Activated effector memory CD4-positive, alpha-beta T cell treated with anti-CD3 and anti-CD28 coated beads, Interleukin-2, amount 50 U/mL, for 16 hours (primary cell): Measurements from ENCODE around the gene ASZ1.
"Not testable (repeated sequence)": the region's sequence is repeated elsewhere in the genome, so short reads cannot be mapped to it uniquely, and the experiment has no call there.

Source experiments
- DNase-seq: peaks from one replicate; pipeline ENCODE4 v3.0.0-alpha.2; 2020

The ASZ1 gene, protein sequence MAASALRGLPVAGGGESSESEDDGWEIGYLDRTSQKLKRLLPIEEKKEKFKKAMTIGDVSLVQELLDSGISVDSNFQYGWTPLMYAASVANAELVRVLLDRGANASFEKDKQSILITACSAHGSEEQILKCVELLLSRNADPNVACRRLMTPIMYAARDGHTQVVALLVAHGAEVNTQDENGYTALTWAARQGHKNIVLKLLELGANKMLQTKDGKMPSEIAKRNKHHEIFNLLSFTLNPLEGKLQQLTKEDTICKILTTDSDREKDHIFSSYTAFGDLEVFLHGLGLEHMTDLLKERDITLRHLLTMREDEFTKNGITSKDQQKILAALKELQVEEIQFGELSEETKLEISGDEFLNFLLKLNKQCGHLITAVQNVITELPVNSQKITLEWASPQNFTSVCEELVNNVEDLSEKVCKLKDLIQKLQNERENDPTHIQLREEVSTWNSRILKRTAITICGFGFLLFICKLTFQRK

DNA sequence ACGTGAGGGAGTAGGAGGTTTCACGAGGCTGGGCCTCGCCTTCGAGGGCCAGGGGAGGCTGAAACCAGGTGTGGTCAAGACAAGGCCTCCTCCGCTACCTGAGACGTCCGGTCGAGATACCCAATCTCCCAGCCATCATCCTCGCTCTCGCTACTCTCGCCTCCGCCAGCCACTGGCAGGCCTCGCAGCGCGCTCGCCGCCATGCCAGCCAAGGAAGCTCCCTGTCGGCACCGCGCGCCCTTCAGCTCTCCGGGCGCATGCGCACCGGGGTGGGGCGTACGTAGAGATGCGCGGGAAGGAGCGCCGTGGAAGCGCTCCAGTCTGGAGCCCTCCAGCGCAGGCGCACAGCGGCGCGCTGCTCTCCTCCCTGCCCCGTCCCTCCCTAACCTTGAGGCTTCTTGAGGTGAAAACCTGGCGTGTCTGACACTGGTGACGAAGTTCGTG, at the start of gene ASZ1:
TSS of gene ASZ1 (minus strand) at position 236 of the 444 bp plus-strand sequence. CDS start at position 203, 33 bp downstream.
- no peak for DNase-seq

DNA sequence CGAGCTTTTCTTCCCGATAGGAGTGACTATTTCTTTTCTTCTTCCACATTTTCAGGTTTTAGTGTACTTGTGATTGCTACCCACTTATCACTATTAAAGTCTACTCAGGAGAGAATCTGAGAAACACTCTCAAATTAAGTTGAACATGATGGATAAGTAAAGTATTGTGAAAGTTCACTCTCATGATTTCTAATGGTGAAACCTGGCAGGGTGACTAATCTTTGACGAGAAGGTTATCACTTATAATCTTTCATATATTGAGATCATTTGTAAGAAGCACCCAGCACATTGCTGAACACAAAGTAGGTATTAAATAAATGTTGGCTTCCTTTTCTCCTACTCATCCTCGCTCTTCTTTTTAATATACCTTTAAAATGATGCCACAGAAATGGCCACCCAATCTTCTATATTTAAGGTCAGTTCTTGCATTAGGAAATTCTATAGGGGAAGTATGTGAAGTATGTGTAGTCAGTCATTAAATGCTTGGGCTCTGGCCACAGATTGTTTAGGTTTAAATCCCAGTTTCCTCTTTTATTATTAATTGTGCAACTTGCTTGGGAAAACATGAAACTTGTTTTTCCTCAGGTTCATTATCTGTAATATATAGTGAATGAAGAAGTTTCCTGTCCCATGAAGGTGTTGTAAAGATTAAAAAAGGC, 49.4 kb upstream of the ASZ1 start:
- no peak for DNase-seq

DNA sequence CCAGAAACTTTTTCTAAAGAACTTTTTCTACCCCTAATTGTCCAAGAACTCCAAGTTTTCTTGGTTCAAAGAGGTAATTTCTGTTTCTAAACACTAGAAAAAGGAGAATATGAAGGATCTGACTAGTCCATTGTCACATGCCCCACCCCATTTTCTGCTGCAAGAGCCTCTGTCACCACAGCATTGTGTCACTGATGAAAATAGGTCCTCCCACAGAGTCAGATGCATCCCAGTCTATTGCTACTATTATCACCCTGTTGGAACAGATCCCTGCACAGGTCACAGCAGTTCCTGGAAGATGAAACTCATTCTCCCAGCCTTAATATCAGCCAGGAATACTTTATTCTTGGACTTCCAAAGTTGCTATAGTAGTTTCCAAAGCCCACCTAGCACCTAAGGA, 45.0 kb upstream of the ASZ1 start:
- no peak for DNase-seq

DNA sequence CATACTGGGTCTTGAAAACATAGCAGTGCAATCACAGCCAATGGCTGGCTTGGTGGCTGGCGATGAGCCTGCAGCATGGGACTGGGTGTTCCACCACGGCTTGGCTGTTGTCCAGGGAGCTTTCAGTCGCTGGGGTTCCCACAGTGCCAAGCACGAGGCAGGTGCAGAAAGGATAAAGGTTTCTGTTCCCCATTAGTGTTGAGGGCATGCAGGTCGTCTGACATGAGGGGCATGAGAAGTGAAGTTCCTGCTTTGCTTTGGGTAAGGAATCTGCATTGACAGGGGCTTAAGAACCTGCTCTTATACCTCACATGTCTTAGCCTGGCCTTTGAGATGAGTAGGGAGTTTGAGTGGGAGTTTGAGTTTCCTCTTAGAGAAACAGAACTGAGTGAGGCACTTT, 43.5 kb upstream of the ASZ1 start:
- DNase-seq: no peak

DNA sequence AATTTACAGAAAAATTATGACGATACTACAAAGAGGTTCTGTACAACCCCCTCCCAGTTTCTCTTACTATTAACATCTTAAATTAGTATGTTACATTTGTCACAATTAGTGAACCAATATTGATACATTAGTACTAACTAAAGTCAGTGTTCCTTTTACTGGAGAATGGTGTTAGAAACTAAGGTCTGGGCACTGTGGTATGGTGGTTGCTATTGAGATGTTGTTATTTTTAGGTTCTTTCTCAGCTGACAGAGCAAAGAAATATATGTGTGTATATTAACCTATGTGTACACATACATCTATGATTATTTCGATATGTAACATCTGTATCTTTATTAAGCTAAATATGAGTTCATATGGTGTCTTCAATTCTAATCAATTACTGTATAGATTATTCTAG, 40.9 kb upstream of the ASZ1 start:
- no peak for DNase-seq

DNA sequence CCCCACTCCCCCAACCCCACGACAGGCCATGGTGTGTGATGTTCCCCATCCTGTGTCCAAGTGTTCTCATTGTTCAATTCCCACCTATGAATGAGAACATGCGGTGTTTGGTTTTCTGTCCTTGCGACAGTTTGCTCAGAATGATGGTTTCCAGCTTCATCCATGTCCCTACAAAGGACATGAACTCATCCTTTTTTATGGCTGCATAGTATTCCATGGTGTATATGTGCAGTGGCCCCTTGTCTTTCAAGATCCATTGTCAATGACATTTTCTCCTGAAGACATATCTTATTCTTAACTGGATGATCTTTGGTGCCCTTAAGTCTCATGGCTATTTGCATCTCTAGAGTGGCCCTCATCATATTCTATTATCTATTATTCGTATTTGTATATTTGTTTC, 33.5 kb upstream of the ASZ1 start:
- DNase-seq: not testable (repeated sequence)

DNA sequence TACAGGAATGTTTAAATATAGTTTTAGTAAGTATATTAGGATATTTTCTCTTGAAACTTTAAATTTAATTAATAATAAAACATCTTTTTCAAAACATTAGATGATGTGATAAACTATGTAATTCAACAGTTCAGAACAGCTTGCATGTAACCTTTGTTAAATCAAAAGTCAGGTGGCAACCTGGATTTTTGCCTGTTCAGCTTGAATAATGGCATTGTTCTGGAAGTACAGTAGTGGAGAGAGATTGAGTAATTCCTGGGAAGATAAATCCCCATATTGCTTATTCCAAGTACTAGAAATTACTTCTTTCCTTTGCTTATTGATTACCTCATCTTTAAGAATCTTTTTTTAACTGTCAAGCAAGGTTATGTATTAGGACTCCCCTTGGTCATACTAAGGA, 32.4 kb upstream of the ASZ1 start:
- no peak for DNase-seq

DNA sequence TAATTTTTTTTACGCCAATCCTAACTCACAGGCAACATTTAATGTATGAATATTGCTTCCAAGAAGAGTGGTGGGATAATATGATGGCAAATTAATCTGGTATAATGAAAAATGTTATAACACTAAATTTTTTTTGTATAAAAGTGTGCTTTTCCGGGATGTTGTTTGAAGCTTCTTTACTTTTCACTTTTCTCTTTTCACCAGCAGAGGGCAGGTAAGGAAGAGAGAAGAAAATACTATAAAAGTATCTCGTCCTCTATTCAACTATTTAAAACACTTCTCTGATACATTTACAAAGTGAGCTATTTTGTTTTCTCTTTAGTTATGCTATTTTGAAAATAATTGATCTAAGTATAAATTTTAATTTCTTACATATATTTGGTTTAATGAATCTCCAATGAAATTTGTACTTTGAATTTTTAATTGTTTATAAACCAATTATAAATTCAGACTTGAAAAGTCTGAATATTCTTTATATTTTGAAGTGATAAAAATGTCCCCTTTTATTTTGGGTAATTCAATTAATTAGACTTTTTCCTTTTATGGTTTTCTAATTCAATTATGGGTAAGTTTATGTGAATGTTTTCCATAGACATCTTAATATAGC, 31.8 kb upstream of the ASZ1 start:
- DNase-seq: no peak

DNA sequence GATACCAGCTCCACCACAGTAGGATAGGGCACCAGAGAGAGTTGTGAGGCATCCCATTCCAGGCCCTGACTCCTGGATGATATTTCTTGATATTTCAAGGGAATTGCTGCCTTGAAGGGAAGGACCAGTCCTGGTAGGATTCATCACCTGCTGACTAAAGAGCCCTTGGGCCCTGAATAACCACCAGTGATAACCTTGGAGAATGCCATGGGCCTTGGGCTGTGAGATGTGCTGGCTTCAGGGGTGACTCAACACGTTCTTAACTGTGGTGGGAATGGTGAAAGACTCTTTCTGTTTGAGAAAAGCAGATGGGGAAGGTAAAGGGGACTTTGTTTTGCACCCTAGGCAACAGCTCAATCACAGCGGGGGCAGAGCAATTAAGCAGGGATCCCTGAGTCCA, 21.4 kb upstream of the ASZ1 start:
- DNase-seq: no peak

DNA sequence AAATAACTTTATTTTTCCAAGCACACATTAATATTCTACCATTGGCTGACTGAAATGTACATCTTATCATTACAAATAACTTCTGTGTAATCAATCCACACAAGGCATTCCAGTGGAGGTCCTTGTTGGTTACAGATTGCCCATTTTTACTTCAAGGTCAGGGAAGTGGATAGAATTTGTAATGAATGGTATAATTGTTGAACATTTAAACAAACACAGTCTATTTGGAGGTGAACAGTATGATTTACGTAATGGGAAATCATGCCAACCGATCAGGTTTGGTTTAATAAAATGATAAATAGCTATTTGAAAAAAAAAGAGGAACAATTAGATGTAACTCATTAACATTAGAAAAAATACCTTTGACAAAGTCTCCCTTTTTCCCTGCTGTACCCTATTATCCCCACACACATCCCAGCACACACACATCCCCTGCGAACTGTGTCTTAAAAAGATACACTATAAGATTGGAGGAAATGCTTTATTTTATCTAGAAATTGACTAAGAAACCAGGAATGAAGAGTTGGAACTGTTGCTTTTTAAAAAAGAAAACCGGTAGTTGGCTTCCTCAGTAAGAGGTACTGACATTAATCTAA, 19.0 kb upstream of the ASZ1 start:
- no peak for DNase-seq

DNA sequence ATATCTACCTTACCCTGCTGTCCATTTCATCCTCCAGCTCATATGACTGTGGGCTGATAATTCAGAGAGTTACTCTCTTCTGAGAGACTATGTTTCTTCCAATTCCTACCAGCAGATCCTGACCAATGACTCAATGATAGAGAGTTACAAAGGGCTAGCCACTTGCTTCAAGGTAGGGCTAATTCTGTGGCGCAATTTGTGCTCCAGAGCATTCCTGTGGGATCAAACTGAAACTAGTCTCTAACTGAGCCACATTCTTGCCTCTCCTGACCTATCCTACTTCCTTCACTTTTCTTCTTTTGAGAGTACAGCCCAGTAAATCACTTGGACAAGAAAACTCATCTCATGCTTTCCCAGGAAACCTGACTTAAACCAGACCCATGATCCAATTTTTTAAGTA, 17.9 kb upstream of the ASZ1 start:
- no peak for DNase-seq

DNA sequence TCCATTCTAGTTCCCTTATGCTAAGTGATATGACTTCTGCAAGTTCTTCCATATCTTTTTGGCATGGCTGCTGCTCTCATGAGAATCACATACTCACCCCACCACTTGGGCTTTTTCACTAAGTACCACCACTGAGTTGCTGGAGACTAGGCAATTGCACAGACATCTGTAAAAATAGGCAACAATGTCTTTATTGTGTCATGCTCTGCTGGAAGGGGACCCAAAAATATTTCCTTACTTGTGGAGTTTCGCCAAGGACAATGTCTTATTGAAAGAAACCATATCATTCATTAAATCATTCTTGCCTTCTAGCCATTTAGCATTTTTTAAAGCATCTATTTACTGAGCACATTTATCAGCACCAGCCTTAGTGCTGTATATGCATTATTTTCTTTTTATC, 17.4 kb upstream of the ASZ1 start:
- DNase-seq: no peak

DNA sequence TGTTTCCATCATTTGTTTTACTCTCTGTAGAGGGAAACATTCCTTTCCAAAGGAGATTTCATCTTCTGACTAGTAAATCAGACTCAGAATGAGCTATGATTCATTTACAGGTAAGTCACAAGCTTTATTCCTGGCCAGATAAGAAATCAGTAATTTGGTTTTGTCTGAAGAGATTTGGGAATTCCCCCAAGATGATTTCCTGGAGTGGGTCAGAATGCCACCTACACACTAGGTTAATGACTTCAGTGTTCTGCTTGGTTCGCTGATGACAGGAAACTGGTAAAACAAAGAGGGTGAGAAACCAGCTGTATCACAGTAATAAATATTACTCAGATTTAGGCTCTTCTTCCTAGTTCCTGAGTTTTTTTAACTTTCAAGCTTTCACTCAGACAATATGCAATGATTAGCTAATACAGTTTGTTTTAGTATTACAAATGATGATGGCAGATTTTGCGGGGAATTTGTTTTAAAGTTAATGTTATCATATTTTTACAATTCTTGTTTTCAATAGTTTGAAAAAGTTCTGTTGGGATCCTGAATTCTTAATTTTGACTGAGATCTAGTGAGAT, 8.3 kb upstream of the ASZ1 start:
- no peak for DNase-seq

DNA sequence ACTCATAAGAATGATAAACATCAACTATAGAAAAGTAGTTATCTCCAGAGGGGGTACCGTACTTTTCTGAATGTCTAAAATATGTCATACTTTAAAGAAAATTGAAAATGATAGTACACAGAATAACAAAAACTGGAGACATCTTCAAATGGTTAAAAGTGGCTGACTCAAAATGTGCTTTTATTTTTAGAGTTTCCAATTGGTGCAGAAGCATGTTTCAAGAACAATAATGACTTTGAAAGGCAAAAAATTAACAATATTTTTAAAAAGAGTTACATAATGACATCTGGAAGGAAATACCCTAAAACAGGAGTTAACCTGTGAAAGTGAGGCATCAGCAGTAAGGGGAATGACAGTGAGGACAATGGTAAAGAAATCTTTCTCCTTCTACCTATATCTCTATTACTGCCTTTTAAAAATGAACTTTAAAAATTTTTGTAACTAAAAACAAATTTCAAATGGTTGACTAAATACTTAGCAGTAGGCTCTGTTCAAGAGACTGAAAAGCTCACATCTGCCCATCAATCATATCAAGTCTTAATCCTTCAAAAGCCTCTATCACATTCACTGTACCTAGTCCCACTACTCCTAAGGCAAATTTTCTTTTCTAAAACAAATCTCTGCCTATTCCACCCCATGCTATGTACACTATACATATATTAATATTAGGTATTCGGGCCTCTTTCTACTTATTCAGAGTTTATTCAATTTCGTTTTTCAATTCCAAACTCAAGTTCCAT, 3.0 kb downstream of the ASZ1 start:
- no peak for DNase-seq

DNA sequence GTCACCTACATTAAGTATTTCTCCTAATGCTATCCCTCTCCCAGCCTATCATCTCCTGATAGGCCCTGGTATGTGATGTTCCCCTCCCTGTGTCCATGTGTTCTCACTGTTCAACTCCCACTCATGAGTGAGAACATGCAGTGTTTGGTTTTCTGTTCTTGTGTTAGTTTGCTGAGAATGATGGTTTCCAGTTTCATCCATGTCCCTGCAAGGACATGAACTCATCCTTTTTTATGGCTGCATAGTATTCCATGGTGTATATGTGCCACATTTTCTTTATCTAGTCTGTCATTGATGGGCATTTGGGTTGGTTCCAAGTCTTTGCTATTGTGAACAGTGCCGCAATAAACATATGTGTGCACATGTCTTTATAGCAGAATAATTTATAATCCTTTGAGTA, 12.7 kb downstream of the ASZ1 start:
- not testable (repeated sequence) for DNase-seq

DNA sequence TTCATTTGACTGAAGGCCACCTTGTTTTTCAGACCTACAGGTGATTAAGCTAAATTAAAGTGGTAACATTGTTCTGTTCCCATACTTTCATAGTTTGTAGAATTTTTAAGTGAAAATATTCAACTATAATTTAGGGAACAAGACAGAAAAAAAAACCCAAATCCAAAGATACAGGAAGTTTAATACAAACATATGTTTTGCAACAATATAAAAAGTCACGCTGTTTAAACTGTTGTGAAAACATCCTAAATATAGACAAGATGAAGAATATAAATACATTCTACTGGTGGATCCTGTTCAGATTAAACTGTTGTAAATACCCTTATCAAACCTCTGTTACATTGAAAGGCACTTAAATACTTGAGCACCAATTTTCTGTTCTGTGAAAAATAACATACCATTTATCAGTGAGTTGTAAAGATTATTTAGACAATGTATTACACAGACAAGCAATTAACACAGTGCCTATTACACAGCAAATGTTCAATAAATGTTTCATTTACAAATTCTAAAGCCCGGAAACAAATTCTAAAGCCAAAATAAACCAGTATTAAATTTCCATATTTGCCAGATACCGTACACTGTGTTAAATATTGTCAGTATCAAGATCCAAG, 14.2 kb downstream of the ASZ1 start:
- no peak for DNase-seq

DNA sequence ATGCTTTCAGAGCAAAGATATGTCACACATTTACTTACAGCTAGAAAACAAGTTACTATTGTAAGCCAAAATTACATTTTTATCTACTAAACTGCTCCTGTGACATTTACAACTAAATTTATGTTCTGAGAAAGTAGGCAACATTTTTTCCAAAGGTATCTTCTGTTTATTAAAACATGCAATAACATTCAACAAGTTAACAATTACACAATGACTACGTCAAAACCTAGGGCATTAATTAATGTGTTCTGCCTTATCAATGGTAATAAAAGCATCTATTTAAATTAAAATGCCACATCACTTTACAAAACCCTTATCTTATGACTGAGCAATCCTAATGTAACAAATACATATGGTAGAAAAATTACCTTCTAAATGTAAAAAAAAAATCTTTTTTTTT, 14.9 kb downstream of the ASZ1 start:
- no peak for DNase-seq

DNA sequence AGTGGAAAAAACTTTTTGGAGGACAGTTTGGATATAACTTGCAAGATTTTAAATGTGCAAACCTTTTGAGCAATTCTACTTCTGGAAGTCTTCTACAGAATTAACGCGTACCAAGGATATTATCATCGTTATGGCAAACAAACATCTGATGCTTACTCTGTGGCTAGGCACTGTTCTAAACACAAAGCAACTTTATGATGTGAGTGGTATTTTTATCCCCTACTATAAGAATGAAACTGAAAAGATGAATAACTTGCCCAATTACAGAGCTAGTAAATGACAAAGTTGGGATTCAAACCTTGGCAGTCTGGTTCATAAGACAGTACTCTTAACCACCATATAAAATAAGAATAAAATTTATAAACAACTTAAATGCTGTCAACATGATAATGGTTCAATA, 15.8 kb downstream of the ASZ1 start:
- DNase-seq: no peak

DNA sequence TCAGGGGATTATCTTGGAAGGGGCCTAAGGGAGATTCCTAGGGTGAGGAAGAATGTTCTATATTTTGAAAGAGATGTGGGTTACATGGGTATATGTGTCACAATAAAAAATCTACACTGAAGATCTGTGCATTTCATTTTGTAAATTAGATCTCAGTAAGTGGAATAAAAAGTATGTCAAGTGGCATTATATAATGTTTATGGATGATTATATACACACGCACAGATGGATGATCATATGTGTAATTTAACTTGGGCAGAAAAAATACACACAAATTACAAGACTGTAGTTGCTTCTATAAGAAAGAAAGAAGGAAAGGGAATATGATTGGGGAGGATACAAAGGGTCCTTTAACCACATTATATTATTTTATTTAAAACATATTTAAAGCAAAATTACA, 18.5 kb downstream of the ASZ1 start:
- DNase-seq: no peak

DNA sequence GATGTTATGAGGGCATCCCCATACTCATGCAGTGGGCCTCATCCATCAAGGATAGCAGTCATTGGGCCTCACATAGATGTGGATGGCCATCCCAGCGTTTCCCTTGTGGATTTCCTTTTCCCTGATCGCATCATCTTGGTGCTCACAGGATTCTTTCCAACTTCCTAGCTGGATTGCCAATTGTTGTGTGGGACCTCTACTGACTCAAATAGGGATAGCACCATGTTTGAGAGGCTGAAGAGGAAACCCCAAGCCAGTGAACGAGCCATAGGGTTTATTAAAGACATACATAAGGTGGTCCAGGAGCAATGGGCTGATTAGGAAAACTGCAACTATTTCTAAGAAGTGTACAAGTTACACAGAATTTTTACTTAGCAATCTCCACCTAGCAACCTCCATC, 21.8 kb downstream of the ASZ1 start:
- no peak for DNase-seq

DNA sequence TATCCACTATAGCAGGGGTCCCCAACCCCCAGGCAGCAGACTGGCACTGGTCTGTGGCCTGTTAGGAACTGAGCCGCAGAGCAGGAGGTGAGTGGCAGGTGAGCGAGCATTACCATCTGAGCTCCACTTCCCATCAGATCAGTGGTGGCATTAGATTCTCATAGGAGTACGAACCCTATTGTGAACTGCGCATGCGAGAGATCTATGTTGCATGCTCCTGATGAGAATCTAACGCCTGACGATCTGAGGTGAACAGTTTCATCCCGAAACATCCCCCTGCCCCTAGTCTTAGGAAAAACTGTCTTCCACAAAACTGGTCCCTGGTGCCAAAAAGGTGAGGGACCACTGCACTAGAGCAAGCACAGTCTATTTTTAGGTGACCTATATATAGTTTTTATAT, 23.6 kb downstream of the ASZ1 start:
- no peak for DNase-seq

DNA sequence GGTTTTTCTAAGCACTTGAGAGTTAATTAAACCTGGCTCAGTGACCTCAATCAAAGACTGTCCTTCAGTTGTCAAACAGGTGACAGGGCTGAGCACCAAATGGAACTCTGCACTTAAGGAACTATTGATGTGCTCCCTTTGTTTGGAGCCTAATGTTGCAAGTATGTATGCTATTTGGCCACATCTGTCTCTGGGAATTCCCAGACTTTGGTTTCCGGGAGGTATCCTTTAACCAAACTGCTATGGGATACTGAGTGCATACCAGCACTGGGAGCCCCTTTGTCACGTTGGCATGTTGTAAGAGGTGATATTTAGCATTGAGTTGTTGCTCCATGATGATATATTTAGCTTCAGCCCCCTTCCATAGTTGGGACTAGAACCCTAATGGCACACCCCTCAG, 25.2 kb downstream of the ASZ1 start:
- no peak for DNase-seq
